A673 (cell line): Measurements from ENCODE around the gene TBC1D9B. TPM values are rescaled to one million over a fixed set of nuclear protein-coding genes. Genes with fewer than 3 reads are reported as not detected.

Experiments used
- Bru-seq: library from RNA; stranded (reverse); fragments of 400-500 nt; gene quantifications from one replicate; lab custom pipeline; 2021; lab: Mats Ljungman, UMichigan
- BruChase-seq, 2 experiments: library from RNA; stranded (reverse); fragments of 400-500 nt; gene quantifications; one replicate each; lab custom pipeline; 2021; lab: Mats Ljungman, UMichigan
- BruUV-seq: library from RNA; stranded (reverse); fragments of 400-500 nt; replicated peaks from 2 replicates; lab custom pipeline; 2021; lab: Mats Ljungman, UMichigan
- CTCF ChIA-PET: fragments of 300-600 bp; sonication (Branson Sonifier 250); formaldehyde crosslinking; loops from one replicate; lab custom pipeline; 2022; ENCODE audit warnings: antibody characterized with exemption; lab: Charles Lee
- POLR2A ChIA-PET: fragments of 300-600 bp; sonication (Branson Sonifier 250); formaldehyde crosslinking; loops from one replicate; lab custom pipeline; 2022; ENCODE audit warnings: antibody characterized with exemption; ENCODE audit not compliant: low non-redundant PET; lab: Charles Lee
- DNase-seq: peaks from one replicate; pipeline ENCODE4 v3.0.0-alpha.2; 2015; ENCODE audit warnings: low spot score
- H3K27ac ChIP-seq: fragments of 200-600 bp; sonication (generic); 2 replicates; pipeline ENCODE4 v1.5.1; 2016; ENCODE audit warnings: mixed run types, low read depth, mild to moderate bottlenecking, mixed read lengths, antibody characterized with exemption, low read length; ENCODE audit not compliant: poor library complexity, severe bottlenecking
- H3K27me3 ChIP-seq: fragments of 200-600 bp; sonication (generic); replicated peaks from 2 replicates; pipeline ENCODE4 v1.6.1; 2017; ENCODE audit warnings: mixed run types, low read depth, mild to moderate bottlenecking, mixed read lengths, antibody characterized with exemption, low read length; ENCODE audit not compliant: insufficient read depth, poor library complexity
- H3K36me3 ChIP-seq: fragments of 200-600 bp; sonication (generic); 2 replicates; pipeline ENCODE4 v1.6.1; 2016; ENCODE audit warnings: mixed run types, mild to moderate bottlenecking, mixed read lengths, antibody characterized with exemption, low read length; ENCODE audit not compliant: insufficient read depth, poor library complexity, severe bottlenecking
- H3K4me1 ChIP-seq: fragments of 200-600 bp; sonication (generic); 2 replicates; pipeline ENCODE4 v1.6.1; 2017; ENCODE audit warnings: mixed run types, mild to moderate bottlenecking, mixed read lengths, antibody characterized with exemption, low read length; ENCODE audit not compliant: insufficient read depth, poor library complexity, severe bottlenecking
- H3K4me3 ChIP-seq: fragments of 200-600 bp; sonication (generic); 2 replicates; pipeline ENCODE4 v1.5.1; 2016; ENCODE audit warnings: low read depth, mixed run types, mild to moderate bottlenecking, mixed read lengths, low read length; ENCODE audit not compliant: poor library complexity, severe bottlenecking
- H3K9me3 ChIP-seq: fragments of 200-600 bp; sonication (generic); 2 replicates; pipeline ENCODE4 v1.6.1; 2016; ENCODE audit warnings: mixed run types, low read depth, mild to moderate bottlenecking, mixed read lengths, antibody characterized with exemption, low read length; ENCODE audit not compliant: poor library complexity, severe bottlenecking
- CTCF ChIP-seq: fragments of 300-800, 200-600 bp; sonication (generic); conservative IDR thresholded peaks from 2 replicates; pipeline ENCODE4 v1.5.1; 2017; ENCODE audit warnings: low read depth, mild to moderate bottlenecking, antibody characterized with exemption, low read length, moderate library complexity, mixed read lengths
- EZH2 ChIP-seq: fragments of 200-600 bp; sonication (generic); IDR thresholded peaks from 2 replicates; pipeline ENCODE4 v1.6.1; 2017; ENCODE audit warnings: borderline replicate concordance, low read depth, mild to moderate bottlenecking, mixed read lengths, antibody characterized with exemption, low read length; ENCODE audit not compliant: poor library complexity, severe bottlenecking
- intact Hi-C: fragments of 100-400 bp; cut with micrococcal nuclease; formaldehyde crosslinking; loops from one replicate; pipeline ENCODE4 v1.10.0; 2022; ENCODE audit not compliant: unreplicated experiment
- long read RNA-seq: library from polyadenylated mRNA; stranded (forward); transcript quantifications from one replicate; pipeline ENCODE4 v2.0.0, GENCODE V29; 2022
- total RNA-seq: library from RNA; stranded (reverse); gene quantifications from 2 replicates; pipeline ENCODE4 v1.2.3, GENCODE V29; 2021

The TBC1D9B gene
- total RNA-seq (68.2 and 77.0 TPM in 2 replicates), Bru-seq, nascent RNA (percentile 60 among the genes with signal in this experiment), BruChase-seq, experiment 1, labeled RNA remaining after a 2-hour chase (percentile 64 among the genes with signal in this experiment), BruChase-seq, experiment 2, labeled RNA remaining after a 6-hour chase (percentile 74 among the genes with signal in this experiment)
- long read RNA-seq, full-length matches to known transcripts, result 67 of 110 reads
- long read RNA-seq, partial matches to known transcripts, result 22 of 110 reads
- long read RNA-seq, other reads (novel, unspliced or antisense), result 21 of 110 reads

- intact Hi-C loops, result loop anchor here (5.0 kb wide), 2 partner anchors 85 to 105 kb away; partner anchors contain the start of gene SQSTM1
- H3K4me1 ChIP-seq, result peaks cover 7% of the 10 kb centered on the region
- no peak; the same call in 1 of the 2 replicates for TF ChIP-seq CTCF
- no peak for TF ChIP-seq EZH2
- no TSS peak for BruUV-seq
- H3K9me3 ChIP-seq, result no peaks in the 10 kb centered on the region
- no peaks in the 10 kb centered on the region for H3K27me3 ChIP-seq
- ChIA-PET CTCF (interaction anchor here (0.6 kb wide), 2 partner anchors 56 to 1177 kb away, joined by 4 read pairs; partner anchors contain the start of gene ZNF354A), POLR2A (no interaction called here)
- no peak within 1 kb of the TSS for H3K27ac ChIP-seq
- H3K4me3 ChIP-seq, result peak within 1 kb of the TSS; percentile 62
- DNase-seq, result peak; percentile 68
- peaks cover 14% of the 10 kb centered on the region for H3K36me3 ChIP-seq
These were observed at the start of gene TBC1D9B for GRCh38 chr5:179907556-179908324. TBC1D9B (minus strand) TSS chr5:179907897; CDS start chr5:179907821, 76 bp downstream.

- TF ChIP-seq CTCF (no peak), EZH2 (no peak)
- DNase-seq, result no peak
- intact Hi-C loops, result no loop called here
- no TSS peak for BruUV-seq
- Histone ChIP-seq H3K4me1 (no peaks in the 10 kb centered on the region), H3K27me3 (no peaks in the 10 kb centered on the region), H3K36me3 (no peaks in the 10 kb centered on the region), H3K4me3 (no peak overlapping the region), H3K27ac (no peak overlapping the region), H3K9me3 (no peaks in the 10 kb centered on the region)
- ChIA-PET CTCF (no interaction called here), POLR2A (no interaction called here)
These were observed 47.9 kb upstream of the TBC1D9B start for GRCh38 chr5:179955630-179956029.

GRCh38 chr5:179955062-179955461 is 47.4 kb upstream of the TBC1D9B start:
- no peaks in the 10 kb centered on the region for H3K27me3 ChIP-seq
- intact Hi-C loops, result no loop called here
- H3K27ac ChIP-seq, result no peak overlapping the region
- CTCF ChIA-PET, result no interaction called here
- H3K4me1 ChIP-seq, result no peaks in the 10 kb centered on the region
- BruUV-seq, result no TSS peak
- no peak for DNase-seq
- H3K9me3 ChIP-seq, result no peaks in the 10 kb centered on the region
- H3K36me3 ChIP-seq, result no peaks in the 10 kb centered on the region
- POLR2A ChIA-PET, result no interaction called here
- TF ChIP-seq CTCF (no peak), EZH2 (no peak)
- H3K4me3 ChIP-seq, result no peak overlapping the region
